GM21390 (cell line): Measurements from ENCODE around the gene ATRNL1.
"Not testable (repeated sequence)": the region's sequence is repeated elsewhere in the genome, so short reads cannot be mapped to it uniquely, and the experiment has no call there.

Experiments
- ATAC-seq: cut with Tn5 transposase; IDR thresholded peaks from one replicate; pipeline ENCODE4 v1.9.1; 2021; ENCODE audit not compliant: unreplicated experiment

ATRNL1 gene

GRCh38 chr10:115417585-115418265, 324.6 kb downstream of the ATRNL1 start:
- peak; percentile 97 for ATAC-seq

- no peak for ATAC-seq
Observed at GRCh38 chr10:115422624-115423023, 329.5 kb downstream of the ATRNL1 start.

DNA sequence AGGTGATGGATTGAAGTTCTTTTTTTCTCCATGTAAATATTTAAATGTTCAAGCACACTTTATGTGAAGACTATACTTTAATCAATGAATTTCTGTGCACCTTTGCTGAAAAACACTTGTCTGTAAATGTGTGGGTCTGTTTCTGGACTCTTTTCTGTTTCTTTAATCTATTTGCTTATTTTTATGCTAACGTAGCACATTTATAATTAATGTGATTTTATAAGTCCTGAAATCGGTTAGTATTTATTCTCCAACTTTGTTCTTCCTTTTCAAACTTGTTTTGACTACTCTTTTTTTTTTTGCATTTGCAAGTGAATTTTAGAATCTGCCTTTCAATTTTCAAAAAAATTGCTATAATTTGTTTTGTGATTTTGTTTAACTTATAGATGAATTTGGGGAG, 334.4 kb downstream of the ATRNL1 start:
- ATAC-seq: no peak

- no peak for ATAC-seq
Observed at GRCh38 chr10:115432188-115432819, 339.1 kb downstream of the ATRNL1 start.

- no peak for ATAC-seq
Observed at GRCh38 chr10:115436999-115437398, 343.8 kb downstream of the ATRNL1 start.

DNA sequence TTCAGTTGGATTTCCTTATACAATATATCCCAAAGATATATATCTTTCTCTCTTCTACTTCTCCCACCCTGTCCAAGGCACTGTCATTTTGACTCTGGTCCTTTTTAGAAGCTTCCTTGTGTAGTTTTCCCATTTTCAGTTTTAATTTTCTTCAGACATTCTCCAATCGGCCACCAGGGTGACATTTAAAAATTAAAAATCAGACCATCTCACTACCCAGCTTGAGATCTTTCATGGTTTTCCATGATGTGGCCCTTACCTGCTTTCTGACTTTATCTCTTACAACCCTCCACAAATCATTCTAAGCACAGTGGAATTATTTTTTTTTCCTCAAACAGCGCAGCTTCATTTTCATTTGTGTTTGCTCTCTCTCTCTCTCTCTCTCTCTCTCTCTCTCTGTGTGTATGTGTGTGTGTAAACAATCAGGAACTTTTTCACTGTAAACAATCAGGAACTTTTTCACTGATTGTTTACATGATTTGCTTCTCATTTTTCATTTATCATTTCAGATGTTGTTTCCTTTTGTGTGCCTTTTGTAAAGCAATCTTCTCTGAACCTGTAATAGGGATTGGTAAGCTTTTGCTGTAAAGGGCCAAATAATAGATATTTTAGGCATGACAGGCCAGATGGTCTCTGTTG, 348.9 kb downstream of the ATRNL1 start:
- no peak for ATAC-seq

DNA sequence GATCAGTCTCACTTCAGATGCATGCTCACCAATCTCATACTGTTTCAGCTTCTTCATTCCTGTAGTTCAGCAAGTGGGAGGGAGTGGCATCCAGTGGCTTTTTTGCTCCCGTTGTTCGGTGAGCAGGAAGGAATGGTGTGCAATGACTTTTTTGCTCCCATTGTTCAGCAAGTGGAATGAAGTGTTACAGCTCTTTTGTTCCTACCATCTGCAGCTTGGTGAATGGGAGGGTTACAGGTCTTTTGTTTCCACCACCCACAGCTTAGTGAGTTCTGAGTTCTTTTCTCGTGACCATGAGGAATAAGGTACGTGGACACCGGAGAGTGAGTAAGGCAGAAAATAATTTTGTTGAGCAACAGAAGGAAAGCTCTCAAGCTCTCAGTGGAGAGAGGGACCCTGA, 363.6 kb downstream of the ATRNL1 start:
- no peak for ATAC-seq

- ATAC-seq: no peak
Observed at GRCh38 chr10:115483294-115483693, 390.1 kb downstream of the ATRNL1 start.

- no peak for ATAC-seq
Observed at GRCh38 chr10:115491526-115492140, 398.5 kb downstream of the ATRNL1 start.

DNA sequence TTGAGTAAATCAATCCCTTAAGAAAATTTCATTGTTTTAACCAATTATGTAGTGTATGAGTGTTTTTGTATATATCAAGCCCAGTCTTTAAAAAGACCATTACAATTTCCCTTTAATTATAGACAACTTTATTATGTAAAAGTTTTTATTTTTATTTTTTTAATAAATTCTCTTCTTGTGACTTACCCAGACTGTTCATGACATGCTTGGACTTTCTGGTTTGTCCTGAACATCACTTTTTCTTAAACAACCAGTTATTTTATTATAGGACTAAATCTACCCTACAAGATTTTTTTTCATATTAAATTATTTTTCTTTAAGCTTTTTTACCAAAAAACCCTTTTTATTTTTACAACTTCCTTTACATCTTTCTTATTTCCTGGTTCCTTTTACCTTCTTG, 410.4 kb downstream of the ATRNL1 start:
- no peak for ATAC-seq

- ATAC-seq: no peak
Observed at GRCh38 chr10:115514895-115515294, 421.7 kb downstream of the ATRNL1 start.

GRCh38 chr10:115525141-115525540, 432.0 kb downstream of the ATRNL1 start:
- ATAC-seq: no peak

DNA sequence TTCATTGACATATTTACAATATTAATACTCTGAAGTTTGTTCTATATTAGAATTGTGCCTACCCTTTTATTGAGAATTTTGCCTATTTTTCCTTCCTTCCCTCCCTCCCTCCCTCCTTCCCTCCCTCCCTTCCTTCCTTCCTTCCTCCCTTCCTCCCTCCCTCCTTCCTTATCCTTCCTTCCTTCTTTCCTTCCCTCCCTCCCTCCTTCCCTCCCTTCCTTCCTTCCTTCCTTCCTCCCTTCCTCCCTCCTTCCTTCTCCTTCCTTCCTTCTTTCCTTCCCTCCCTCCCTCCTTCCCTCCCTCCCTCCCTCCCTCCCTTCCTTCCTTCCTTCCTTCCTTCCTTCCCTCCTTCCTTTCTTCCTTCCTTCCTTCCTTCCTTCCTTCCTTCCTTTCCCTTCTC, 434.5 kb downstream of the ATRNL1 start:
- ATAC-seq: not testable (repeated sequence)

GRCh38 chr10:115536401-115536800, 443.2 kb downstream of the ATRNL1 start:
- ATAC-seq: not testable (repeated sequence)

DNA sequence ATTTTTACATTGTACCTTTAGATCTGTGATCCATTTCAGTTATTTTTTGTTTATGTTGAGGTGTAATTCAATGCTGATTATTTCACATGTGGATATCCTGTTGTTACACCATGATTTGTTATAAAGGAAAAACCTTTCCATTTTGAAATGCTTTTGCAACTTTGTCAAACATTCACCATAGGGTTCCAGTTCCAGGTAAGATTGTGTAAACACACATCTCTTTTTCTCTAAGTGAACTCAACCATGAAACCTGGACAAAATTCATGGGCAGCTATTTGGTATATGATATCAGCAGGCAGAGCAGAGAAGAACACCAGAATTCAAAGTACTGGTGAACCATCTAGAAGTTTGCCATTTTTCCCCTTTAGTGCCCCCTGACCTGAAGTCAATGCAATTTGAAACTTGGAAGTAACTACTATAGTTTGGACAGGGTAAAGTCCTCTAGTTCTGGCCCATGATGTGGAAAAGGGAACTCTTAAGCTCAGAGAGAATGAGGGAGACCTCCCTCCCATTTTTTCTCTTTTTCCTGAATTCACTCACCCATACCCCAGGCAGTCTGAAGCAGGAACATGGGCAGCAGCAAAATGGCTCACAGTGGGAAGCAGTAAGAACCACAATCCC, 446.1 kb downstream of the ATRNL1 start:
- ATAC-seq: no peak

DNA sequence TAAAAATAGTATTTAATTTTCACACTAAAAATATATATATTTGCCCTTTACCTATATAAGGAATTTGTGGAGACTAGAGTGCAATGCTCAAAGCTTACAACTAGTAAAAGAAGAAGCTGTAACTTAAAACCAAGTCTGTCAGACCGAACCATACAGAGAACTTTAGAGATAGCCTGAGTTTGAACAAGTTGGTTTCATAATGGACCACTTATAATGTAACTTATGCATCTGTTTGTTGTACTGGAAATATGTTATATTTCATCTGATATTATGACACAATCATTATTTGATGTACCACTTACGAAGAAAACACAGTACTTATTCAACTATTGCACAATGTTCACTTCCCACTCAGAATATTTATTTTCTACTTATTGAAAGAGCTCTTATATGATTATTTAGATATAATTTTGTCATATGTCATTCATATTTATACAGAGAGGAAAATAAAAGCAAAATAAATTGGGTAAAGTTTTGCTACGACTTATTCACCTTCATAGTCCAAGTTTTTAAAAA, 462.8 kb downstream of the ATRNL1 start:
- no peak for ATAC-seq

DNA sequence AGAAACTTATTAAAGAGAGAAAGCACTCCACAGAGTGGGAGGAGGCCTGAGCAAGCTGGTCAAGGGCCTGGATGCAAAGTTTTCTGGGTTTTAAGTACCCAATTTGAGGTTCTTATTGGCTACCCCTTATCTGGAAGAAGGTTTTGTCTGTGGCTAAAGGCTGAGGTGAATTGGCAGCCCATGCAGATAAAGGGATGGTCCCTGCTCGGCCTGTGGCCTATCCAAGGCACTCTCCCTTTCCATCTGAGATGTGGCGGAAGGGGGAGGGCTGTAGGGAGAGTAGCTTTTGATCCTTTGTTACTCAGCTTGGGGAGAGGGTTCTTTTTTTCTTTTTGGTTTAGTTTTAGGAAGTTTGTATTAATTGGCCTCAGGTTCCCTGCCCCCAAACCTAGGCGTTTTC, 465.1 kb downstream of the ATRNL1 start:
- ATAC-seq: no peak

GRCh38 chr10:115566867-115567266, 473.7 kb downstream of the ATRNL1 start:
- ATAC-seq: no peak

GRCh38 chr10:115572740-115573455, 479.7 kb downstream of the ATRNL1 start:
- ATAC-seq: no peak

DNA sequence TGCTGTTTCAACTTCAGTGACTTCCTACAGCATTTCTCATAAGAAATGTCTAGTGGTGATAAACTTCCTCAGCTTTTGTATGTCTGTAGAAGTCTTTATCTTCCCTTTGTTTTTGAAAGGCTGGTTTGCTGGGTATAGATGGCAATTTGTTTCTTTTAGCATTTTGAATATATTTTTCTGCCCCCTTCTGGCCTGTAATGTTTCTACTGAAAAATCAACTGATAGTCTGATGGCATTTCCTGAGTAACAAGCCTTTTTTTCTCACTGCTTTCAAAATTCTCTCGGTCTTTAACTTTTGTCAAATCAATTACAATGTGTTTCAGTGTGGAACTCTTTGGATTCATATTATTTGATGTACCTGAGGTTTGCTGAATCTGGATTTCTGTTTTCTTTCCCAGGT, 487.1 kb downstream of the ATRNL1 start:
- no peak for ATAC-seq

- no peak for ATAC-seq
Observed at GRCh38 chr10:115593060-115593459, 499.9 kb downstream of the ATRNL1 start.
